GM06990 (cell line): ENCODE data around the gene ITGB1.

Source experiments
- DNase-seq: peaks from one replicate; pipeline ENCODE4 v3.0.0-alpha.2; 2011; ENCODE audit not compliant: insufficient read length; ENCODE audit errors: extremely low read depth
- H3K27me3 ChIP-seq: replicated peaks from 2 replicates; pipeline ENCODE4 v1.6.0; 2011; ENCODE audit warnings: low read length; ENCODE audit not compliant: control insufficient read depth, insufficient read depth
- H3K36me3 ChIP-seq: 2 replicates; pipeline ENCODE4 v1.5.1; 2011; ENCODE audit warnings: low read length; ENCODE audit not compliant: control insufficient read depth, insufficient read depth
- H3K4me3 ChIP-seq: replicated peaks from 2 replicates; pipeline ENCODE4 v1.5.1; 2011; ENCODE audit warnings: low read depth, mild to moderate bottlenecking, control low read depth, low read length
- TF ChIP-seq, protein P1 (sequence below): IDR thresholded peaks from 2 replicates; pipeline ENCODE4 v1.5.1; 2011; ENCODE audit warnings: low read length, control low read depth, mild to moderate bottlenecking, inconsistent platforms; ENCODE audit not compliant: insufficient read depth, poor library complexity, severe bottlenecking

The ITGB1 gene

DNA sequence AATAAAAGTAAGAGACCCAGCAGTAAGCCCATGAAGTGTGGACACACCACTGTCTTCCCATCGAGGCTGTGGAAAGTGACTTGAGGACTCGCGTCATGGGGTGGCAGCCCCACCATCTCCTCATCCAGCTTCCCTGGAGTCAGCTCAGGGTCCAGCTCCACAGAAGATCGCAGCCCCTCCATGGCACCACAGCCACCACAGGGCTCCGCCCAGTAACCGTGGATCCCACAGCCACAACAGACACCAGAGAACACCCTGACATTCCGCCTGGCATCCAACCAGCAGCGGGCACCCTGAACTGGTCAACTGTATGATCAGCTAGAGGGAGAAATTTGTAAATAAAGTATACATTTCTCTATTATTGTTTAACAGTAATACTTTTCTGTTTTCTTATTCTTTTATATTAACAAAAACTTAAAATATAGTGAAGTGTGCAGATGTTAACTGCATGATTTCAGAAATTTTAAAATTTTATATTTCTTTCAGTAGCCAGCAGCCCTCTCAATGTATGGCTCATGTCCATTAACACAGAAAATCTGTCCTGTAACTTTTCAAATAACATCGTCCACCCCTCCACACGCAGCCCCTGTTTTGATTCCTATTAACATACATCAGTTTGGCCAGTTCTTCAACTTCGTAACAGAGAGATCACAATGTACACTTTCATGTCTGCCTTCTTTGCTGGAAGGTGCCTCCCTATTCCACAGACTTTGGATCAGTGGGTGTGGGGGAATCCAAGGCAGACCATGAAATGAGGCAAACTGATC lies 69.7 kb downstream of the ITGB1 start:
- DNase-seq = no peak
- Histone ChIP-seq H3K36me3 (no peaks in the 10 kb centered on the region), H3K27me3 (no peaks in the 10 kb centered on the region; the same call in 1 of the 2 replicates), H3K4me3 (no peak overlapping the region)
- TF ChIP-seq, protein P1, sequence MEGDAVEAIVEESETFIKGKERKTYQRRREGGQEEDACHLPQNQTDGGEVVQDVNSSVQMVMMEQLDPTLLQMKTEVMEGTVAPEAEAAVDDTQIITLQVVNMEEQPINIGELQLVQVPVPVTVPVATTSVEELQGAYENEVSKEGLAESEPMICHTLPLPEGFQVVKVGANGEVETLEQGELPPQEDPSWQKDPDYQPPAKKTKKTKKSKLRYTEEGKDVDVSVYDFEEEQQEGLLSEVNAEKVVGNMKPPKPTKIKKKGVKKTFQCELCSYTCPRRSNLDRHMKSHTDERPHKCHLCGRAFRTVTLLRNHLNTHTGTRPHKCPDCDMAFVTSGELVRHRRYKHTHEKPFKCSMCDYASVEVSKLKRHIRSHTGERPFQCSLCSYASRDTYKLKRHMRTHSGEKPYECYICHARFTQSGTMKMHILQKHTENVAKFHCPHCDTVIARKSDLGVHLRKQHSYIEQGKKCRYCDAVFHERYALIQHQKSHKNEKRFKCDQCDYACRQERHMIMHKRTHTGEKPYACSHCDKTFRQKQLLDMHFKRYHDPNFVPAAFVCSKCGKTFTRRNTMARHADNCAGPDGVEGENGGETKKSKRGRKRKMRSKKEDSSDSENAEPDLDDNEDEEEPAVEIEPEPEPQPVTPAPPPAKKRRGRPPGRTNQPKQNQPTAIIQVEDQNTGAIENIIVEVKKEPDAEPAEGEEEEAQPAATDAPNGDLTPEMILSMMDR = no peak

DNA sequence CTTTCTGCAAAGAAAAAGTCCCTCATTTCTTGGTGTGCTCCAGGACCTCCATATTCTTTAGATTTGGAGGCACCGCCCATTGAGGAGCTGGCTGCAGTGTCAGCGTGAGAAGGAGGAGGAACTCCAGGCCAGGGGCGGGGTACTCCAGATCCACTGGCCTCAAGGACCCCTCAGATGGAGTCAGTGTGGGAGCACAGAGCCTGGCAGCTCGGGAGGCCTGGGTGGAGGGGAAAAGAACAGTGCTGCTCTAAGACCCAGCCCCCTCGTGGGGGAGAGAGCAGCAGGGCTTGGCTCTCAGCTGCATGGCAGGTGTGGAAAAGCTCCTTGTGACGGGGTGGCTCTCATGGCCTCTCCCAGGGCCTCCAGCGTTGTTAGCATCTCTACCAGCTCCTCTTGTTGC lies 70.5 kb downstream of the ITGB1 start:
- H3K36me3 ChIP-seq = no peaks in the 10 kb centered on the region
- no peak overlapping the region for H3K4me3 ChIP-seq
- no peak for DNase-seq
- TF ChIP-seq, protein P1 = no peak
- H3K27me3 ChIP-seq = no peaks in the 10 kb centered on the region; the same call in 1 of the 2 replicates

DNA sequence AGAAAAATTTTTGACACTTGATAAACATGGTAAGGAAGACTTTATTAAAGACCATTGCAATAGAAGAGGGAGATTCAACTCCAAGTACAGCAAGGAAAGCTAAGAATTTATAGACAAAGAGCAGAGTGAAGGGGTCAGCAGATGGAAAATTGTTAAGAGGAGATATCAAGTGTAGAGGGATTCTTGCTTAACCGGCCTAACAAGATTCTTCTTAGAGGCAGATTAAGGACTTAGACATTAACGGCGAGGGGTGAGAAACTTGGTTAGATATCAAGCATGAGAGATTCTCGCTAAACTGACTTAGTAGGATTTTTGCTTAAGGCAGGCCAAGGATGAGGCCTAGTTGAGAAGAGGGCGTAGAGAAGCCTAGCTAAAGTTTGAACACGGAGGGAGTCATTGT lies 76.0 kb downstream of the ITGB1 start:
- TF ChIP-seq, protein P1 = no peak
- Histone ChIP-seq H3K27me3 (no peaks in the 10 kb centered on the region; the same call in 1 of the 2 replicates), H3K36me3 (no peaks in the 10 kb centered on the region), H3K4me3 (no peak overlapping the region)
- DNase-seq = no peak

DNA sequence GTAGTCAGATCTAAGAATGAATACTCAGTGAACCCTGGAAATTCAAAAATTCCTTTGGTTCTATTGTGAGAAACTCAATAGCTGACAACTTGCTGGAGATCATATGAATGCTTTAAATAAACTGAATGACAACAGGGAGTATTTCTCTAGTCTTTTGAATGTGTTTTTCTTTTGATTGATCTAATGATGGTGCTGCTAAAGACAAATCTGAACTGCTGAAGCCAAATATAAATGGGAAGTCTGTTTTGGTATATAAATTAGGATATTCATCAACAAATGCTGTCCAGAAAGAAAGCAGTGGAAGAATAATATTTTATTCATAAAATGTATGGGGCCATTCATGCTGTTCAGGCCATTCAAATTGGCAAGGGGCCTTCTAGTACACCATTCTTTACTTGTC lies 79.4 kb downstream of the ITGB1 start:
- H3K27me3 ChIP-seq = no peaks in the 10 kb centered on the region
- H3K4me3 ChIP-seq = no peak overlapping the region
- no peaks in the 10 kb centered on the region for H3K36me3 ChIP-seq
- TF ChIP-seq, protein P1 = no peak
- no peak for DNase-seq

DNA sequence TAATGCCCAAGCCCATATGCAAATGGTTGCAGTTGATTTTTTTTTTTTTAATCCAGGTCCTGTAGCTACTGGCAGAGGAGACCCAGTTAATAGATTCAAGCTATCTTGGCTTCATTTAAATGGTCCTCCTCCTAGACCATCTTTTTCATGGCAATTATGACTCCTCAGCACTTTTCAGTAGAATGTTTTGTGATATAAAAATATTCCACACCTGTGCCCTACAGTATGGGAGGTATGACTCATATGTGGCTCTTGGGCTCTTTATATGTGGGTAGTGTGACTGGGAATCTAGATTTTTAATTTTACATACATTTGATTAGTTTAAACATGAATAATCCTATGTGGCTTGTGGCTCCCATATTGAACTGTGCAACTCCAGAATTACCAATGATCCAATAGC lies 80.1 kb downstream of the ITGB1 start:
- H3K27me3 ChIP-seq = no peaks in the 10 kb centered on the region
- H3K36me3 ChIP-seq = no peaks in the 10 kb centered on the region
- DNase-seq = no peak
- no peak overlapping the region for H3K4me3 ChIP-seq
- TF ChIP-seq, protein P1 = no peak
